Esophagus muscularis mucosa (tissue), 4 donors: ENCODE data around the gene LTBP1.
"Not testable (repeated sequence)": the region's sequence is repeated elsewhere in the genome, so short reads cannot be mapped to it uniquely, and the experiment has no call there.

Experiments
- CTCF ChIP-seq, 3 experiments: fragments of 200-600 bp in 2 of 3; fragments of 450-650 bp in 1 of 3; sonication (generic) in 2 of 3; IDR thresholded peaks; one replicate each; pipeline ENCODE4 v1.5.1; 2017 to 2019; ENCODE audit warnings: antibody characterized with exemption in 3 of 3, mild to moderate bottlenecking in 2 of 3, moderate library complexity in 1 of 3
- EP300 ChIP-seq: sonication (generic); formaldehyde crosslinking; IDR thresholded peaks from one replicate; pipeline ENCODE4 v1.6.1; 2017; ENCODE audit warnings: antibody characterized with exemption
- POLR2A ChIP-seq: fragments of 450-650 bp; IDR thresholded peaks from one replicate; pipeline ENCODE4 v1.6.1; 2017; ENCODE audit warnings: antibody characterized with exemption, moderate library complexity, mild to moderate bottlenecking, low read depth

- TF ChIP-seq POLR2A; CTCF (IDR thresholded peaks at IDR 0.05); EP300: not testable (repeated sequence)
These were observed 288.8 kb downstream of the LTBP1 start for GRCh38 chr2:33235559-33235958.
